ENCODE measurements around the gene TCF12.
"Not testable (repeated sequence)": the region's sequence is repeated elsewhere in the genome, so short reads cannot be mapped to it uniquely, and the experiment has no call there.

Gene TCF12

DNA sequence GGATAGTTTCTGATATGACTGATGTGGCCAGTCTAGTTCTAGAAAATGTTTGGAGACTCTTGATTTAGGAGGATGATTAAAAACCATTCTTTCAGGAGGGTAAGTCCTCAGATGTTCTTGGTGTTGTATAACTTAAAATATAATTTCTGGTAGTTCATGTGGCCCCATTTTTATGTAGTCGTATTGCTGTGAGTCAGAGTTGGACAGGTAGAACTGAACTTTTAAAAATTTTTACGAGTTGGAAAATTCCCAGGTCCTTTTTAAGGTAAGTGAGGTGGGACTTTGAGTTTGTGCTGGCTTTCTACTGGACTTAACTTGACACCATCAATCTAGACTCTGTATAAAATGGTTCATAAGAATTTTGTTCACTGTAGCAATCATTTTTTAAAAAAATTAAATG, 92.3 kb downstream of the TCF12 start:
- DNase-seq (ENCODE audit: insufficient read length, low spot score) (no peak), FAIRE-seq (no peak)

DNA sequence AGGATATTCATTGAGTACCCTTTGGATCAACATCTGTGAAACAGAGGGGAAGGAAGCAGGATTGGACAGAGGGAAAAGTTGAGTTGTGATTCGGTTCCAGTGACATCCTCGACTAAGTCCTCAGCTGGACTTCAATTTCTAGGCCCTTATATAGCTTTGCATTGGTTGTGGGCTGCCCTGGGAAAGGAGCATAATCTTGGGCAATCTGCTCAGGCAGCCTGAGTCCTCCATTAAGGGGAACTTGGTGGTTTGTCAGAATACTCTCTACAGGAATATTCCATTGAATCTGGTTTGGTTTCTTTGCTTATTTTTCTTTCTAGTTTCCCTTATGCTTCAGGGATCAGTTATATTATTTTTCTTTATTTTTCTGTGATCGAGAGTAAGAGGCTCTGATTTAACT, 94.1 kb downstream of the TCF12 start:
- DNase-seq (ENCODE audit: insufficient read length, low spot score) (no peak), FAIRE-seq (no peak)

DNA sequence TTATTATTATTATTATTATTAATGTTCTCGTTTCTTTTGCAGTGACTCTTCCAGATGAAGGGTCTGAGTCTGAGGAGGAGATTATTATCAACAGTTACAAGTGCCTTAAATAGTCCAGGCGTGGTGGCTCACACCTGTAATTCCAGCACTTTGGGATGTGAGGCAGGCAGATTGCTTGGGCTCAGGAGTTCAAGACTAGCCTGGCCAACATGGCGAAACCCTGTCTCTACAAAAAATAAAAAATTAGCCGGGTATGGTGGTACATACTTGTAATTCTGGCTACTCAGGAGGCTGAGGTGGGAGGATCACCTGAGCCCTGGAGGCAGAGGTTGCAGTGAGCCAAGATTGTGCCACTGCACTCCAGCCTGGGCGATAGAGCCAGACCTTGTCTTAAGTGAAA, 96.5 kb downstream of the TCF12 start:
- not testable (repeated sequence) for FAIRE-seq; DNase-seq (ENCODE audit: insufficient read length, low spot score)

DNA sequence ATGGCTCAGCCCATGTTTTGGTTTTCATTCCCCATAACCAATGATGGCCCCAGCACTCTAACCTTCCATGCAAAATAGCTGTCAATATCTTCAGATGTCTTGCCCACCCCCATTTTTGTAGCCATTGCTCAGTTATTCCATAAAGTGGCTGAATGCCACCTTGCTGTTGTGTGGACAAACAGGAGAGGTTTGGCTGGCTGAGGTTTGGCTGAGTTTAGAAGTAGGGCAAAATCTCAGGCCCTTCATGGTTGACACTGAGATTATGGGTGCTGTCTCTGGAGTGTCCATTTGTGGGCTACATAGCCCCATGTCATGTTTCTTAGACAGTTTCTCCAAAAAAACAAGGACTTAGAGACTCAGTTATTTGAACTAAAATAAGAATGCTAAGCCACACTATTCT, 96.9 kb downstream of the TCF12 start:
- FAIRE-seq (no peak), DNase-seq (ENCODE audit: insufficient read length, low spot score) (no peak)

DNA sequence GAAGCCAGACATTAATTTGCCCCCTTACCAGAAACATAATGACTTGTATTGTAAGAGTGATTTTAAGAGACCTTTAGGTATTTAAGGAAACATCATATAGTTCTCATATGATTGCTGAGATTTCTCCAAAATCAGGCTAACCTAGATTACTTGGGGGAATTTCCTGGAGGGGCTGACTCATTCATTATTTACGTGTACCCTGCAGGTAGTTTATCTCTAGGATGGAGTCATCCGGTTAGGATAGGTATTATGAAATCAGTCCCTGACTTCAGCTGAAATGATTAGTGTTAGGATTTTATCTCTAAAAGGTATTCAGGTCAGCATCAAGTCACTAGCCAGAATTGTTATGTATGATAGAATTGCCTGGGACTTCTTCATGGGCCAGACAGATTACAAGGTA, 97.5 kb downstream of the TCF12 start:
- no peak for DNase-seq (ENCODE audit: insufficient read length, low spot score)
- no peak for FAIRE-seq

DNA sequence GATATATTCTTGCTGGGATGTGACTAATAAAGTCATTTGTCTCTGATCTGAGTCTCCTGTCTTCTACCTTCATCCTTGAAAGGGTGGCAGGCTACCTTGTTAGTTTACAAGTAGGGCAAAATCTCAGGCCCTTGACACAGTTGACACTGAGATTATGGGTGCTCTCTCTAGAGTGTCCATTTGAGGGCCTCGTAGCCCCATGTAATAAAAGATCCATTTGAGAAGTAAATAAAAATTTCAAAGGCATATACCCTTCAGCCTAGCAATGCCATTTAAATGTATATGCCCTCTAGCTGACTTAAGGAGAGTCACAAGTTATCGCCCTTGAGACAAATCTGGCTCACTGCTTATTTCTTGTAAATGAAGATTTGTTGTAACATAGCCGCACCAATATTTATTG, 98.6 kb downstream of the TCF12 start:
- DNase-seq (ENCODE audit: insufficient read length, low spot score) (peak; percentile 3), FAIRE-seq (no peak)

DNA sequence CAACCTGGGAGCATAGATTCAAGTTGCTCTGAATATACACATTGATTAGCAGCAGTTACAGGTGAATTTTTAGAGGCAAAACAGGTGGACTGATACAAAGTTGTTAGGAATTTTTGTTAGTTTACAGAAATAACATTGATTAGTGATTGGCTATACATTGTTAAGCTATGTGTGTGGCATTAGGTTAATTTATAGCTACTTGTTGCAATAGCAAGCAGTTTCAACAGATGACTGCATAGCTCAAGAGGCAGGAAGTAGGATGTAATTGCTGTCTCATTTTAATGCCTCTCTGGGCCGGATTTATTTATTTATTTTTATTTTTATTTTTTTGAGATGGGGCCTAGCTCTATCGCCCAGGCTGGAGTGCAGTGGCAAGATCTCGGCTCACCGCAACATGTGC, 99.7 kb downstream of the TCF12 start:
- no peak for FAIRE-seq
- DNase-seq (ENCODE audit: insufficient read length, low spot score), result no peak

DNA sequence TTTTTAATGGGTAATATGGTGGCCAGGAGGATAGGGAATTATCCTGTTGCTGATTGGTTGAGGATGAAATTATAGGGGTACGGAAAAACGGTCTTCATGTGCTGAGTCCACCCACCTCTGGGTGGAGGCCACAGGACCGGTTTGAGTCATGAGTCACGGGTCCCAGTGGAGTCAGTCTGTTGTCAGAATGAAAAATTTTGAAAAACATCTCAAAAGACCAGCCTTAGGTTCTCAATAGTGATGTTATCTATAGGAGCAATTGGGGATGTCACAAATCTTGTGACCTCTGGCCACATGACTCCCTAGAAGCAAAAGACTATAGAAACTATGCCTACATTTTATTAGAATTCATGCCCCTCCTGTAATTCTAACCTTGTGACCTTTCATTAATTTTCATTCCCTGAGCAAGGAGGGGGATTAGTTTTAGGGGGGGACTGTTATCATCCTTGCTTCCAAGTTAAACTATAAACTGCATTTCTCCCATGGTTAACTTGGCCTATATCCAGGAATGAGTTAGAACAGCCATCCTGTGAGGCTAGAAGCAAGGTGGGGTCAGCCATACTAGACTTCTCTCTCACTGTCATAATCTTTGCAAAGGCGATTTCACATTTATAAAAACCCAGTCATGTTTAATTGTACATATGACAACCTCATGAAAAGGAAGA, 101.2 kb downstream of the TCF12 start:
- no peak for FAIRE-seq
- no peak for DNase-seq (ENCODE audit: insufficient read length, low spot score)

DNA sequence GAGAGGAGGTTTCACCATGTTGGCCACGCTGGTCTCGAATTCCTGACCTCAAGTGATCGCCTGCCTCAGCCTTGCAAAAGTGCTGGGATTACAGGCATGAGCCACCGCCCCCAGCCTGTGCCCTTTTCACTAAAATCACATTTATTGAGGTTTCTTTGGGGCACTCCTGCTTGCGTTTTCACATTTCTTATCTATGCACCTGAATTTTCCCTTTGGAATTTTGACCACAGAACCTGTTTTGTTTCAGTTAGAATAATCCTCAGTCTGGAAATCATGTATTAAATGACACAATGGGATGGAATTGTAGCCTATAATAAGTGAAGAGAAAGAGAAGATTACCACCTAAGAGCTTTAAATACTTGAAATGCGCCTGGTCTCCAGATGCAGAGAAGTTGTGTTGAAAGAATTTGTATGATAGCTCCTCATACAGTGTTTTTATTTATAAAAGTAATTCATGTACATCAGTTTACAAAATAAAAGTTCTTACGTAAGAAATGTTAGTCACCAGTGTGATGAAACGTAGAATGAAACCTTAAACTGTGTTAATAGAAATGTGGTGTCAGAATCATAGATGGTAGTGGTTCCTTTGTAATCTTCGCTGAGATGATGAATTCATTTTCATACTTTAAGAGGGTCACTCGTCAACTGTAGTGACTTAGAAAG, 107.0 kb downstream of the TCF12 start:
- peak; percentile 8 for DNase-seq (ENCODE audit: insufficient read length, low spot score)
- FAIRE-seq, result no peak

DNA sequence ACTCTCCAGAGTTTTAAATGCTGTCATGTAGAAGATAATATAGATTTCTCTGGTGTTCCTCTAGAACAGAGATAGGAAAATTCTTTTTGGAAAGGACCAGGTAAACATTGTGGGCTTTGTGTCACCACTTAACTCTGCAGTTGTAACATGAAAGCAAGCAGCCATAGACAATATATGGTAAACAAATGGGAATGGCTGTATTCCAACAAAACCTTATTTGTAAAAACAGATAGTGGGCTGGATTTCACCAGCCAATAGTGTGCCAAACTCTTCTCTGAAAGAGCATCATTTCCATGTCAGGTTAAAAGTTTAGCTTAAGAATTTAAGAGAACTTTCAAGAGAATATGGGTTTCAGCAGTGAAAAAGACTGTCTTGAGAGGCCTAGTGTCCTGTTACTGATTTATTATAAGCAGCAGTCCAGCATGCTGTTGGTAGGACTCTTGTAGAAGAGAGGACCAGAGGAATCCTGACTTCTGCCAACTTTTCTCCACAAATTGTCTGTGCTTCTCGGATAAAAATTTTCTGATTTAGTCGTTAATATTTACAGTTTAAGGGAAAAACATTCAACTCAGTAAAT, 107.7 kb downstream of the TCF12 start:
- FAIRE-seq (no peak), DNase-seq (ENCODE audit: insufficient read length, low spot score) (no peak)

DNA sequence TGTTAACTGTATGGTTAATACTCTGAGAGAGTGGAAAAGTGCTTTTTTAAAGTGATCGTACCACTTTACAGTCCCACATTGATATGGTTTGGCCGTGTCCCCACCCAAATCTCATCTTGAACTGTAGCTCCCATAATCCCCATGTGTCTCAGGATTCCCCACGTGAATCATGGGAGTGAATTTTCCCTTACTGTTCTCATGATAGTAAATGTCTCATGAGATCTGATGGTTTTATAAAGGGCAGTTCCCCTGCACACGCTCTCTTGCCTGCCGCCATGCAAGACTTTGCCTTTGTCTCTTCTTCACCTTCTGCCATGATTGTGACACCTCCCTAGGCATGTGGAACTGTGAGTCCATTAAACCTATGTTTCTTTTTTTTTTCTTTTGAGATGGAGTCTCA, 109.2 kb downstream of the TCF12 start:
- DNase-seq (ENCODE audit: insufficient read length, low spot score), result no peak
- FAIRE-seq, result no peak

DNA sequence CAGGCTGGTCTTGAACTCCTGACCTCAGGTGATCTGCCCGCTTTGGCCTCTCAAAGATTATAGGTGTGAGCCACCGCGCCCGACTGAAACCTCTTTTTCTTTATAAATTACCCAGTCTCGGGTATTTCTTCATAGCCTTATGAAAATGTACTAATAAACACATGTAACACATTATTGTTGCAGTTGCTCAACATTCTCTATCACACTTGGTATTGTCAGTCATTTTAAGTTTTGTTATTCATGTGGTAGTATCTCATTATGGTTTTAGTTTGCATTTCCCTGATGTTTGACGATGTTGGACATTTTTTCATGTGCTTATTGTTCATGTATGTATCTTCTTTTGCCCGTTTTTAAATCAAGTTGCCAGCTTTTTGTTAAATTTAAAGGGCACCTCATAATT, 109.7 kb downstream of the TCF12 start:
- FAIRE-seq (no peak), DNase-seq (ENCODE audit: insufficient read length, low spot score) (no peak)

DNA sequence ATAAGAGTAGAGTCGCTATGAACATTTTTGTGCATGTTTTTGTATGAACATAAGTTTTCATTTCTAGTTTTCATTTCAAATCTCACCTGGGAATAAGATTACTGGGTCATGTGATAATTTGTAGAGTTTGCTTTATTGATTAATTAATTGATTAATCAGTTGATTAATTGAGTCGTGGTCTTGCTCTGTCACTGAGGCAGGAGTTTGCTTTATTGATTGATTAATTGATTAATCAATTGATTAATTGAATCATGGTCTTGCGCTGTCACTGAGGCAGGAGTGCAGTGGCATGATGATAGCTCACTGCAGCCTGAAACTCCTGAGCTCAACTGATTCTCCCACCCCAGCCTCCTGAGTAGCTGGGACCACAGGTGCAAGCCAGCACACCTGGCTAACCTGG, 111.6 kb downstream of the TCF12 start:
- DNase-seq (ENCODE audit: insufficient read length, low spot score), result no peak
- no peak for FAIRE-seq

DNA sequence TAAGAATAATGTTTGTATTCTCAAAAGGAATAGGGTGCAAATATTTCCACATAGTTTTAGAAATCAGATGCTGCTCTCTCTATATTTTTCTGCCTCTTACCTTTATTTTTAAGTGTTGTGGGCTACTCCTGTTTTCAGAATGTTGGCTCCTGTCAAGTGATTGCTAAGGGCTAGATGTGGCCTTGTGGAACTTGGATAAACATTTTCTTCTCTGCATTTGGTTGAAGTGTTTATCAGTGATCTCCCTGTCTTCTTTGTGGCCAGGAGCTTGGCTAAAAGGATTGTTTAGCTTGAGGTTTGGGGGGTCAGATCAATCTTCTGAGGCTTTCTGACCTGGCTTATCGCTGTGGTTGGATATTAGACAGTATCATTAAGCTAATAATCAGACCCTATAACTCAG, 112.6 kb downstream of the TCF12 start:
- DNase-seq (ENCODE audit: insufficient read length, low spot score) (no peak), FAIRE-seq (no peak)

DNA sequence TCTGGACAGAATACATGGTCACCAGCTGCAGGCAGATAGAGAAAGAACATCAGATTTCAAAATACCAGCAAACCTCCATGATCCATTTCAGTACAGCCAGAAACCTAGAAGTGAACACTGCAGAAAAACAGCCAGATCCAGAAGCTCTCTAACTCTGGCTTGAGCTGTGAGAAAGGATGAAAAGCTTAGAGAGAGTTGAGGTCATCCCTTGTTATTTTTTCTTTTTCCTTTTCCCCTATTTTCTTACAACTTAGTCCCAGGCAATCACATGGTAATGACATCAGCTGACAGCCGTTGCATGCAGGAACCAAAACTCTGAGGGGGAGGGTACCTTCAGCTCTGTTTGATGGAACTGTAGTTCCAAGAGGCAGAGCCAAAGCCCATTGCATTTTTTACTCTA, 113.2 kb downstream of the TCF12 start:
- FAIRE-seq (no peak), DNase-seq (ENCODE audit: insufficient read length, low spot score) (no peak)

DNA sequence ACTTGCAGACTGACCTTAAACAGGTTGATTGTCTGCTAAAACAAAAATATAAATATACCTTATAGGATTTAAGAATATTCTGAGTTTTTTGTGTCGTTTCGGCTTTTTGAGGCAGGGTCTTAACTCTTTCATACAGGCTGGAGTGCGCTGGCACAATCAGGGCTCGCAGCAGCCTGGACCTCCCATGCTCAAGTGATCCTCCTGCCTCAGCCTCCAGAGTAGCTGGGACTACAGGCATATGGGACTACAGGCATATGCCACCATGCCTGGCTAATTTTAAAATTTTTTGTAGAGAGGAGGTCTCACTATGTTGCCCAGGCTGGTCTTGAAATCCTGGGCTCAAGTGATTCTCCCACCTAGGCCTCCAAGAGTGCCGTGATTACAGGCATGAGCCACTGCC, 113.9 kb downstream of the TCF12 start:
- DNase-seq (ENCODE audit: insufficient read length, low spot score) (no peak), FAIRE-seq (no peak)

DNA sequence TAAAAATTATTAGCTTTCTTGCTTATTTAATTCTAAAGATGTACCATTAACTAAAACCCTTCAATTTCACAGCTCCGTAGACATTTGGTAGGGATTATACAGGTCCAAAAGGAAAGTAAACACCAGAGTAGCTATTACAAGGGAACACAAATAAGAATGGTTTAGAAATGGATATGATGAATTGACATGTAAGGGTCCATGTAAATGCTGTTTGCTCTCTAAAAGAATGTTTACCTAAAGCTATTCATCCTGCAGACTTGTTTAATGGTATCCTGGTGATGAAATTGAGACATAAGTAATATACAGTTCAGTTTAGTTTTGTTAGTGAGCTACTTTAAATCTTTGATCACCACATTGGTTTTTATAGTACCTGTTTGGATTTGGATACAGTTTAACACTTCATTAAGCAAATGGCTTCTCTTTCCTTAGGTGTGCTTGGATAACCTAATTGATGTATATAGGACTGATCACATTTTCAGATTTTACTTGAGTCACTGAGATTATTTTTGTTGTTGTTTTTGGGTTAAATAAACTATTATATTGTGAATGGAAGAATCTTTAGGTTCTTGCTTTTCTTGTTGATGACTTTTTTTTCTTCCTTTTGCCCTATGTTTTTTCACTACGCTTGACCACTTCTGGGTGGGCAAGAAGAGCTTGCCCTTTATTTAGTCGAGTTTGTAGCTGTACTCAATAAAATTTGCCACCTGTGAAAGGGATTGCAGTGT, 115.4 kb downstream of the TCF12 start:
- no peak for FAIRE-seq
- DNase-seq (ENCODE audit: insufficient read length, low spot score), result no peak

DNA sequence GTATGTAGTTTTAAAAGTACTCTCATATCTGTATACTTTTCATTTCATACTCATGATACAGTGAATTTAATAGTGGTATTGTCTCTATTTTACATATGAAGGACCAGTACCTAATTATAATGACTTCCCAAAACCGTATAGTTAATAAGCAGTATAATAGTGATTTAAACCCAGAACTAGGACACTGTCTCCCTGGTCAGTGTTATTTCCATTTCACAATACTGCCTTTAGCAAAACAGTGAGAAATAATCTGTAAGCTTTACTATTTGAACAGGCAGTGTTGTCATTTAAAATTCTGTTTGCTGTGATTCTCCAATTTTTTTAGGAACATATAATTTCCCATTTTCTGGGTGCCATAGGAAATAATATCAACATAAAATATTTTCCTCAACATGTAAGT, 116.2 kb downstream of the TCF12 start:
- FAIRE-seq (no peak), DNase-seq (ENCODE audit: insufficient read length, low spot score) (no peak)

DNA sequence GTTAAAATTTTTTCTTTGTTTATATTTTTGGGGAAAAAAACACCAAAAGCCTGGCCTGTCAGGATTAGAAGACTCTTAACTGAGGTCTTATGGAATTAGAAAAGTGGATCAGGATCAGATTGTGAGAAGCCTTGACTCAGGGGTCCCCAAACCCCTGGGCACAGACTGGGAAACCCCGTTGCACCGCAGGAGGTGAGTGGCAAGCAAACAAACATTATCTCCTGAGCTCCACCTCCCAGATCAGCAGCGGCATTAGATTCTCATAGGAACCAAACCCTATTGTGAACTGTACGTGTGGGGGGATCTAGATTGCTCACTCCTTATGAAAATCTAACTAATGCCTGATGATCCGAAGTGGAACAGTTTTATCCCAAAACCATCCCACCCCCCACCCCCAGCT, 117.2 kb downstream of the TCF12 start:
- no peak for FAIRE-seq
- DNase-seq (ENCODE audit: insufficient read length, low spot score), result no peak

DNA sequence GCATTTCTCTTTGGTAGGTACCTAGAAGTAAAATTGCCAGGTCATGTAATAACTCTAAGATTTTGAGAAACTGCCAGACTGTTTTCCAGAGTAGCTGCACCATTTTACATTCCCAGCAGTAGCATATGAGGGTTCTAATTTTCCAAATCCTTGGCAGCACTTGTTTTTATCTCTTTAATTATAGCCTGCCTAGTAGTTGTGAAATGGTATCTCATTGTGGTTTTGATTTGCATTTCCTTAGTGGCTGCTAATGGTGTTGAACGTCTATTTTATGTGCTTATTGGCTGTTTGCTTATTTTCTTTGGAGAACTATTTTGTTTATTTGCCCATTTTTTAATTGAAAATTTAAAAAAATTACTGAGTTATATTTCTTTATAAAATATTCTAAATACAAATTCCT, 117.9 kb downstream of the TCF12 start:
- FAIRE-seq (no peak), DNase-seq (ENCODE audit: insufficient read length, low spot score) (no peak)

DNA sequence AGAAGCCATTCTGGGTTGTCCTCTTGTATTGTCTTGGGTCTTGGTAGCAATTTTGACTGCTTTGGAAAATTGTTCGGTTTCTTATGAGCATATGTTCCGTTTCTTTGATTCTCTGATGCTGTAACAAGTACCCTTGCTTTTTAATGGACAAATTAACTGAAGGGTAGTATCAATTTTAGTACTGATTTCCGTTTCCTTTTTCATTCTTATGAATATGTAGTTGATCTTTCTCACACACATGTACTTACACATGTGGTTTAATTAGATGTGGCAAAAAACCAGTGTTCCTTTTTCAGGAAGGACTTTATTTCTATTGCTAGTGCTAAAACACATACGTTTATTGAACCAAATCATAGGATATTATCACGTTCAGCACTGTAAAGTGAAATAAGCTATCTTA, 119.1 kb downstream of the TCF12 start:
- DNase-seq (ENCODE audit: insufficient read length, low spot score) (no peak), FAIRE-seq (no peak)

DNA sequence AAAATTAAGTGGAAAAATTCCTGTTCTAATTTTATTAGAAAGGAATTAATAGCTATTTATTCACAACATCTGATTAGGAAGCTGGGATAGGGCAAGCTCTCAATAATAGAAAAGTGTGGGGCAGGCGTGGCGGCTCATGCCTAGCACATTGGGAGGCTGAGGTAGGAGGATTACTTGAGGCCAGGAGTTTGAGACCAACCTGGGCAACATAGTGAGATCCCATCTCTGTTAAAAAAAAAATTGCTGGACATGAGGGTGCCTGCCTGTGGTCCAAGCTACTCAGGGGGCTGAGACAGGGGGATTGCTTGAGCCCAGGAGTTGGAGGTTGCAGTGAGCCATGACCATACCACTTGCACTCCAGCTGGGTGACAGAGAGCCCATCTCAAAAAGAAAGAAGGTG, 119.6 kb downstream of the TCF12 start:
- FAIRE-seq, result no peak
- no peak for DNase-seq (ENCODE audit: insufficient read length, low spot score)

Measured in HTR-8/SVneo (cell line).